ENCODE data around the gene LNX1.
A peak's percentile ranks its signal among the peaks of the same experiment; 100 is the strongest.

Gene LNX1

GRCh38 chr4:53613428-53613827, 22.1 kb upstream of the LNX1 start:
- no peaks in the 10 kb centered on the region for H3K9me3 ChIP-seq (ENCODE audit: insufficient read depth, low read depth, low read length)
- H2BK120ac ChIP-seq (ENCODE audit: insufficient read depth, low read length, poor library complexity), result no peak overlapping the region
- H2BK5ac ChIP-seq (ENCODE audit: low read depth, low read length, poor library complexity), result no peak overlapping the region
- H2AK5ac ChIP-seq (ENCODE audit: low read length), result no peak overlapping the region
- DNase-seq, result no peak
- no peaks in the 10 kb centered on the region for H3K4me1 ChIP-seq (ENCODE audit: control insufficient read depth in 1 of 2, insufficient read depth in 2 of 2, low read length in 2 of 2)
- H3K18ac ChIP-seq (ENCODE audit: low read length), result no peak overlapping the region
- H3K14ac ChIP-seq (ENCODE audit: low read length), result no peak overlapping the region
- peak overlapping the region; percentile 50 for H3K4me3 ChIP-seq (ENCODE audit: low read depth, low read length)
- no peak overlapping the region for H3K4ac ChIP-seq (ENCODE audit: low read depth, low read length)
- H3K36me3 ChIP-seq (ENCODE audit: control insufficient read depth in 1 of 2, insufficient read depth in 2 of 2, low read length in 2 of 2), result no peaks in the 10 kb centered on the region
- H3K27me3 ChIP-seq (ENCODE audit: insufficient read depth, low read length), result no peaks in the 10 kb centered on the region
- H4K12ac ChIP-seq (ENCODE audit: low read depth, low read length), result no peak overlapping the region
- no peak overlapping the region for H4K91ac ChIP-seq (ENCODE audit: low read depth, low read length)
- H3K79me2 ChIP-seq (ENCODE audit: control insufficient read depth, insufficient read depth, low read length, poor library complexity), result no peaks in the 10 kb centered on the region
- H4K8ac ChIP-seq (ENCODE audit: low read depth, low read length), result no peak overlapping the region
- H3K79me1 ChIP-seq (ENCODE audit: low read length), result no peaks in the 10 kb centered on the region
- H2AFZ ChIP-seq (ENCODE audit: insufficient read depth, low read length, poor library complexity), result no peak overlapping the region
- no peak overlapping the region for H2BK12ac ChIP-seq (ENCODE audit: low read length)
- no peak overlapping the region for H3K9ac ChIP-seq (ENCODE audit: low read length)
- H3K4me2 ChIP-seq (ENCODE audit: low read length), result no peak overlapping the region
- H3K27ac ChIP-seq (ENCODE audit: low read depth, low read length), result no peak overlapping the region
- no CpG with 5 or more reads among the region's 3 CpGs for whole genome bisulfite sequencing (ENCODE audit: extremely low coverage, insufficient coverage, insufficient read length)
- H3K23ac ChIP-seq (ENCODE audit: low read length), result no peak overlapping the region

DNA sequence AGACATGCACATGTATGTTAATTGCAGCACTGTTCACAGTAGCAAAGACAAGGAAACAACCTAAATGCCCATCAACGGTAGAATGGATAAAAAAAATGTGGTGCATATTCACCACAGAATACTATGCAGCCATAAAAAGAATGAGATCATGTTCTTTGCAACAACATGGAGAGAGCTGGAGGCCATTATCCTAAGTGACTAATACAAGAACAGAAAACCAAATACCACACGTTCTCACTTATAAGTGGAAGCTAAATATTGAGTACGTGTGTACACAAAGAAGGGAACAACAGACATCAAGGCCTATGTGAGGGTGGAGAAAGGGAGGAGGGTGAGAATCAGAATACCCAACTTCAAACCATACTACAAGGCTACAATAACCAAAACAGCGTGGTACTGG, 17.4 kb upstream of the LNX1 start:
- Histone ChIP-seq H3K27me3 (ENCODE audit: insufficient read depth, low read length) (no peaks in the 10 kb centered on the region), H3K14ac (ENCODE audit: low read length) (no peak overlapping the region), H3K79me2 (ENCODE audit: control insufficient read depth, insufficient read depth, low read length, poor library complexity) (no peaks in the 10 kb centered on the region), H3K23ac (ENCODE audit: low read length) (no peak overlapping the region), H2BK120ac (ENCODE audit: insufficient read depth, low read length, poor library complexity) (no peak overlapping the region), H4K91ac (ENCODE audit: low read depth, low read length) (no peak overlapping the region), H2AK5ac (ENCODE audit: low read length) (no peak overlapping the region), H3K4me2 (ENCODE audit: low read length) (no peak overlapping the region), H2BK5ac (ENCODE audit: low read depth, low read length, poor library complexity) (no peak overlapping the region), H3K79me1 (ENCODE audit: low read length) (no peaks in the 10 kb centered on the region), H3K27ac (ENCODE audit: low read depth, low read length) (no peak overlapping the region), H3K18ac (ENCODE audit: low read length) (no peak overlapping the region), H2BK12ac (ENCODE audit: low read length) (no peak overlapping the region), H4K8ac (ENCODE audit: low read depth, low read length) (no peak overlapping the region), H3K36me3 (ENCODE audit: control insufficient read depth in 1 of 2, insufficient read depth in 2 of 2, low read length in 2 of 2) (no peaks in the 10 kb centered on the region), H3K4me1 (ENCODE audit: control insufficient read depth in 1 of 2, insufficient read depth in 2 of 2, low read length in 2 of 2) (no peaks in the 10 kb centered on the region), H4K12ac (ENCODE audit: low read depth, low read length) (no peak overlapping the region), H3K9me3 (ENCODE audit: insufficient read depth, low read depth, low read length) (no peaks in the 10 kb centered on the region), H3K9ac (ENCODE audit: low read length) (no peak overlapping the region), H3K4ac (ENCODE audit: low read depth, low read length) (no peak overlapping the region), H2AFZ (ENCODE audit: insufficient read depth, low read length, poor library complexity) (no peak overlapping the region), H3K4me3 (ENCODE audit: low read depth, low read length) (no peak overlapping the region)
- no CpG with 5 or more reads among the region's 4 CpGs for WGBS (ENCODE audit: extremely low coverage, insufficient coverage, insufficient read length)
- DNase-seq, result peak in 1 of 2 donors; percentile 51

DNA sequence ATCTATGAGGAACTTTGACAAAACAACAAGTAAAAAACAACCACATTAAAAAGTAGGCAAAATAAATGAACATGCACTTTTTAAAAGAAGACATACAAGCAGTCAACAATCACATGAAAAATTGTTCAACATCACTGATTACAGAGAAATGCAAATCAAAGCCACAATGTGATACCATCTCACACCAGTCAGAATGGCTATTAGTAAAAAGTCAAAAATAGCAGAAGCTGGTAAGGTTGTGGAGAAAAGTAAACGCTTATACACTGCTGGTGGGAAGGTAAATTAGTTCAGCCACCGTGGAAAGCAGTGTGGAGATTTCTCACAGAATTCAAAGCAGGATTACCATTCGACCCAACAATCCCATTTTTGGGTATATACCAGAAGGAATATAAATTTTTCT, 17.0 kb upstream of the LNX1 start:
- Histone ChIP-seq H2AFZ (ENCODE audit: insufficient read depth, low read length, poor library complexity) (no peak overlapping the region), H3K9ac (ENCODE audit: low read length) (no peak overlapping the region), H3K14ac (ENCODE audit: low read length) (no peak overlapping the region), H3K4ac (ENCODE audit: low read depth, low read length) (no peak overlapping the region), H3K4me2 (ENCODE audit: low read length) (no peak overlapping the region), H3K27ac (ENCODE audit: low read depth, low read length) (no peak overlapping the region), H3K18ac (ENCODE audit: low read length) (no peak overlapping the region), H2BK12ac (ENCODE audit: low read length) (no peak overlapping the region), H3K4me3 (ENCODE audit: low read depth, low read length) (no peak overlapping the region), H3K27me3 (ENCODE audit: insufficient read depth, low read length) (no peaks in the 10 kb centered on the region), H3K23ac (ENCODE audit: low read length) (no peak overlapping the region), H4K12ac (ENCODE audit: low read depth, low read length) (no peak overlapping the region), H3K79me1 (ENCODE audit: low read length) (no peaks in the 10 kb centered on the region), H2AK5ac (ENCODE audit: low read length) (no peak overlapping the region), H4K91ac (ENCODE audit: low read depth, low read length) (no peak overlapping the region), H3K4me1 (ENCODE audit: control insufficient read depth in 1 of 2, insufficient read depth in 2 of 2, low read length in 2 of 2) (no peaks in the 10 kb centered on the region), H3K79me2 (ENCODE audit: control insufficient read depth, insufficient read depth, low read length, poor library complexity) (no peaks in the 10 kb centered on the region), H4K8ac (ENCODE audit: low read depth, low read length) (no peak overlapping the region), H2BK120ac (ENCODE audit: insufficient read depth, low read length, poor library complexity) (no peak overlapping the region), H2BK5ac (ENCODE audit: low read depth, low read length, poor library complexity) (no peak overlapping the region), H3K9me3 (ENCODE audit: insufficient read depth, low read depth, low read length) (no peaks in the 10 kb centered on the region), H3K36me3 (ENCODE audit: control insufficient read depth in 1 of 2, insufficient read depth in 2 of 2, low read length in 2 of 2) (no peaks in the 10 kb centered on the region)
- no peak for DNase-seq
- WGBS (ENCODE audit: extremely low coverage, insufficient coverage, insufficient read length), result no CpG with 5 or more reads among the region's 3 CpGs

DNA sequence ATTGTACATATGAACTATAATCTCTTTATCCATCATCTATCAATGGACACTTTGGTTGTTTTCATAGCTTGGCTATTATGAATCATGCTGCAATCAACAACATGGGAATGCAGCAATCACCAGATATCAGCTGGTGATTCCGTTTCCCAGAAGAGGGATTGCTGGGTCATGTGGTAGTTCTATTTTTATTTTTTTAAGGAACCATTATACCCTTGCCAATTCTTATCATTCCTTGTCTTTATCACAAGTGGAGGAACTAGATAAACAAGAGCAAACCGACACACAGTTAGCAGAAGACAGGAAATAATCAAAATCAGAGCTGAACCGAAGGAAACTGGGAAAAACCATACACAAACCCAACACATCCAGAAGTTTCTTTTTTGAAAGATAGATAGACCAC, 14.5 kb upstream of the LNX1 start:
- Histone ChIP-seq H2AFZ (ENCODE audit: insufficient read depth, low read length, poor library complexity) (no peak overlapping the region), H3K27ac (ENCODE audit: low read depth, low read length) (no peak overlapping the region), H2BK5ac (ENCODE audit: low read depth, low read length, poor library complexity) (no peak overlapping the region), H4K91ac (ENCODE audit: low read depth, low read length) (no peak overlapping the region), H3K4ac (ENCODE audit: low read depth, low read length) (no peak overlapping the region), H2AK5ac (ENCODE audit: low read length) (no peak overlapping the region), H3K9me3 (ENCODE audit: insufficient read depth, low read depth, low read length) (peaks cover 2% of the 10 kb centered on the region), H3K4me3 (ENCODE audit: low read depth, low read length) (no peak overlapping the region), H3K36me3 (ENCODE audit: control insufficient read depth in 1 of 2, insufficient read depth in 2 of 2, low read length in 2 of 2) (no peaks in the 10 kb centered on the region), H2BK120ac (ENCODE audit: insufficient read depth, low read length, poor library complexity) (no peak overlapping the region), H3K4me2 (ENCODE audit: low read length) (no peak overlapping the region), H3K18ac (ENCODE audit: low read length) (no peak overlapping the region), H3K14ac (ENCODE audit: low read length) (no peak overlapping the region), H4K12ac (ENCODE audit: low read depth, low read length) (no peak overlapping the region), H3K79me1 (ENCODE audit: low read length) (no peaks in the 10 kb centered on the region), H3K4me1 (ENCODE audit: control insufficient read depth in 1 of 2, insufficient read depth in 2 of 2, low read length in 2 of 2) (peaks cover 4 to 5% of the 10 kb centered on the region in 2 experiments), H3K79me2 (ENCODE audit: control insufficient read depth, insufficient read depth, low read length, poor library complexity) (no peaks in the 10 kb centered on the region), H3K9ac (ENCODE audit: low read length) (no peak overlapping the region), H4K8ac (ENCODE audit: low read depth, low read length) (no peak overlapping the region), H3K27me3 (ENCODE audit: insufficient read depth, low read length) (no peaks in the 10 kb centered on the region), H3K23ac (ENCODE audit: low read length) (no peak overlapping the region), H2BK12ac (ENCODE audit: low read length) (no peak overlapping the region)
- no CpG with 5 or more reads among the region's 3 CpGs for WGBS (ENCODE audit: extremely low coverage, insufficient coverage, insufficient read length)
- peak; percentile 73 to 86 for DNase-seq
